H1 (cell line): ENCODE data around the gene FCHSD1. TPM values are rescaled to one million over a fixed set of nuclear protein-coding genes. Genes with fewer than 3 reads are reported as not detected.
A peak's percentile ranks its signal among the peaks of the same experiment; 100 is the strongest.

ENCODE experiments used
- CTCF ChIA-PET: fragments of 300-600 bp; sonication (Branson Sonifier 250); formaldehyde crosslinking; loops from one replicate; lab custom pipeline; 2021; ENCODE audit not compliant: partially characterized antibody; lab: Charles Lee
- POLR2A ChIA-PET: fragments of 300-600 bp; sonication (Branson Sonifier 250); formaldehyde crosslinking; loops from one replicate; lab custom pipeline; 2021; ENCODE audit warnings: inconsistent platforms; ENCODE audit not compliant: partially characterized antibody; lab: Charles Lee
- DNase-seq, 2 experiments: peaks; one replicate each; pipeline versions ENCODE4 v3.0.0 to v3.0.0-alpha.2; 2010 to 2022; ENCODE audit warnings: low spot score in 2 of 2, low read depth in 1 of 2, mixed read lengths in 1 of 2
- FAIRE-seq: peaks from 2 replicates; lab custom pipeline; 2011; peaks lifted over from hg19 to GRCh38; lab: Jason Lieb, UNC
- H2AFZ ChIP-seq: 2 replicates; pipeline ENCODE4 v1.8.1; 2012; ENCODE audit warnings: low read length, inconsistent platforms
- H2AK5ac ChIP-seq: 2 replicates; pipeline ENCODE4 v1.6.1; 2013; ENCODE audit warnings: low read depth, low read length
- H2BK120ac ChIP-seq: replicated peaks from 2 replicates; pipeline ENCODE3; 2013; ENCODE audit warnings: low read depth, low read length, inconsistent platforms
- H2BK12ac ChIP-seq: 2 replicates; pipeline ENCODE4 v1.6.1; 2013; ENCODE audit warnings: low read depth, low read length
- H2BK15ac ChIP-seq: 2 replicates; pipeline ENCODE4 v1.6.1; 2013; ENCODE audit warnings: low read length
- H2BK20ac ChIP-seq: 2 replicates; pipeline ENCODE4 v1.6.1; 2013; ENCODE audit warnings: low read length
- H2BK5ac ChIP-seq: 2 replicates; pipeline ENCODE4 v1.6.1; 2013; ENCODE audit warnings: low read depth, low read length
- H3K14ac ChIP-seq: 2 replicates; pipeline ENCODE4 v1.6.1; 2013; ENCODE audit warnings: inconsistent platforms; ENCODE audit not compliant: insufficient read length
- H3K18ac ChIP-seq: 2 replicates; pipeline ENCODE4 v1.6.1; 2013; ENCODE audit warnings: low read length; ENCODE audit errors: extremely low read depth
- H3K23ac ChIP-seq: 2 replicates; pipeline ENCODE4 v1.6.1; 2013; ENCODE audit warnings: inconsistent platforms; ENCODE audit not compliant: insufficient read length
- H3K23me2 ChIP-seq: 2 replicates; pipeline ENCODE4 v1.6.1; 2013; ENCODE audit warnings: low read depth, low read length
- H3K27ac ChIP-seq: 2 replicates; pipeline ENCODE4 v1.6.1; 2011; ENCODE audit warnings: low read depth, low read length, inconsistent platforms
- H3K27me3 ChIP-seq, 4 experiments: replicated peaks in 1 of 4; 1 replicate in 1 of 4; 2 replicates in 3 of 4; pipeline versions ENCODE4 v1.6.1 to v1.8.1; 2011 to 2013; ENCODE audit warnings: low read length in 3 of 4, mild to moderate bottlenecking in 3 of 4, inconsistent platforms in 2 of 4, mixed read lengths in 2 of 4, moderate library complexity in 1 of 4; ENCODE audit not compliant: control insufficient read depth in 3 of 4, insufficient read depth in 3 of 4; ENCODE audit errors: extremely low read depth in 1 of 4
- H3K36me3 ChIP-seq, 4 experiments: 2 replicates each; pipeline versions ENCODE4 v1.6.1 to v1.8.1; 2011 to 2013; ENCODE audit warnings: mild to moderate bottlenecking in 4 of 4, low read length in 3 of 4, moderate library complexity in 2 of 4, control low read depth in 1 of 4, inconsistent platforms in 1 of 4; ENCODE audit not compliant: insufficient read depth in 4 of 4, control insufficient read depth in 2 of 4
- H3K4ac ChIP-seq: replicated peaks from 2 replicates; pipeline ENCODE3; 2013; ENCODE audit warnings: low read length, low read depth, mixed read lengths, inconsistent platforms; ENCODE audit not compliant: insufficient read length
- H3K4me1 ChIP-seq, 4 experiments: replicated peaks in 1 of 4; 1 replicate in 1 of 4; 2 replicates in 3 of 4; pipeline versions ENCODE4 v1.6.1 to v1.8.1; 2011 to 2013; ENCODE audit warnings: low read length in 3 of 4, inconsistent platforms in 2 of 4, mixed read lengths in 1 of 4; ENCODE audit not compliant: insufficient read depth in 4 of 4, control insufficient read depth in 3 of 4
- H3K4me2 ChIP-seq, 2 experiments: 2 replicates each; pipeline versions ENCODE4 v1.6.1 to v1.8.1; 2011 to 2013; ENCODE audit warnings: low read depth in 2 of 2, low read length in 2 of 2, control low read depth in 1 of 2, inconsistent platforms in 1 of 2, mild to moderate bottlenecking in 1 of 2; ENCODE audit not compliant: insufficient read depth in 1 of 2
- H3K4me3 ChIP-seq, 4 experiments: fragments of 200-600, 300-600 bp in 1 of 4; sonication (generic), shearing (Covaris generic), sonication (Bioruptor Twin) in 1 of 4; 2 replicates each; pipeline versions ENCODE4 v1.5.1 to v1.8.1; 2011 to 2016; ENCODE audit warnings: low read length in 4 of 4, low read depth in 3 of 4, control low read depth in 2 of 4, inconsistent platforms in 2 of 4, mild to moderate bottlenecking in 2 of 4, mixed read lengths in 1 of 4, moderate library complexity in 1 of 4; ENCODE audit not compliant: insufficient read depth in 2 of 4; ENCODE audit errors: extremely low read depth in 1 of 4
- H3K56ac ChIP-seq: replicated peaks from 2 replicates; pipeline ENCODE3; 2013; ENCODE audit warnings: low read depth, mild to moderate bottlenecking, mixed read lengths, low read length, inconsistent platforms; ENCODE audit not compliant: insufficient read length
- H3K79me1 ChIP-seq: 2 replicates; pipeline ENCODE4 v1.6.1; 2013; ENCODE audit warnings: low read depth, low read length, control low read depth
- H3K79me2 ChIP-seq, 2 experiments: 2 replicates each; pipeline versions ENCODE4 v1.6.1 to v1.8.1; 2012 to 2013; ENCODE audit warnings: low read length in 2 of 2, mild to moderate bottlenecking in 2 of 2, inconsistent platforms in 1 of 2; ENCODE audit not compliant: insufficient read depth in 2 of 2, control insufficient read depth in 1 of 2
- H3K9ac ChIP-seq, 4 experiments: replicated peaks in 1 of 4; 1 replicate in 1 of 4; 2 replicates in 3 of 4; pipeline versions ENCODE4 v1.6.1 to v1.8.1; 2011 to 2013; ENCODE audit warnings: low read depth in 3 of 4, low read length in 3 of 4, control low read depth in 2 of 4, mild to moderate bottlenecking in 2 of 4, moderate library complexity in 2 of 4, inconsistent platforms in 1 of 4; ENCODE audit errors: extremely low read depth in 1 of 4
- H3K9me3 ChIP-seq, 2 experiments: 2 replicates each; pipeline versions ENCODE4 v1.6.1 to v1.8.1; 2012 to 2013; ENCODE audit warnings: mild to moderate bottlenecking in 2 of 2, moderate library complexity in 2 of 2, control low read depth in 1 of 2, inconsistent platforms in 1 of 2, low read depth in 1 of 2, low read length in 1 of 2, mixed read lengths in 1 of 2; ENCODE audit not compliant: insufficient read depth in 2 of 2
- H4K20me1 ChIP-seq, 2 experiments: replicated peaks in 1 of 2; 2 replicates each; pipeline versions ENCODE3 to v1.8.1; 2011 to 2013; ENCODE audit warnings: inconsistent platforms in 2 of 2, low read length in 2 of 2, mild to moderate bottlenecking in 1 of 2; ENCODE audit not compliant: insufficient read depth in 2 of 2, control insufficient read depth in 1 of 2
- H4K5ac ChIP-seq: 2 replicates; pipeline ENCODE4 v1.6.1; 2013; ENCODE audit warnings: low read length, low read depth, mixed read lengths, inconsistent platforms; ENCODE audit not compliant: insufficient read length
- H4K8ac ChIP-seq: 2 replicates; pipeline ENCODE4 v1.8.0; 2013; ENCODE audit warnings: mild to moderate bottlenecking, moderate library complexity, low read length, inconsistent platforms; ENCODE audit not compliant: insufficient read depth; ENCODE audit errors: extremely low read depth
- H4K91ac ChIP-seq: replicated peaks from 2 replicates; pipeline ENCODE3; 2013; ENCODE audit warnings: low read length, mixed read lengths, inconsistent platforms; ENCODE audit not compliant: insufficient read length
- HDAC6 ChIP-seq: IDR thresholded peaks from one replicate; pipeline ENCODE4 v1.7.1; 2012; ENCODE audit warnings: low read depth, mild to moderate bottlenecking, inconsistent platforms, low read length, moderate library complexity
- PHF8 ChIP-seq: fragments of 200-600 bp; sonication (generic); conservative IDR thresholded peaks from 2 replicates; pipeline ENCODE4 v1.7.1; 2012; ENCODE audit warnings: low read depth, mild to moderate bottlenecking, inconsistent platforms, low read length, moderate library complexity
- POLR2AphosphoS5 ChIP-seq: IDR thresholded peaks from 2 replicates; pipeline ENCODE4 v1.6.1; 2011; ENCODE audit warnings: low read depth, low read length
- SP4 ChIP-seq: IDR thresholded peaks from 2 replicates; pipeline ENCODE4 v1.6.1; 2012; ENCODE audit warnings: low read length, inconsistent platforms
- polyA plus RNA-seq, 7 experiments: library from polyadenylated mRNA; depleted of rRNA in 3 of 7; stranded (reverse) in 5 of 7; unstranded in 2 of 7; fragments of >200 nt in 5 of 7; fragments of 200-250 nt in 2 of 7; gene quantifications; 1 replicate in 5 of 7; 2 replicates in 1 of 7; 4 replicates in 1 of 7; pipeline versions ENCODE4 v1.2.1 to v1.2.3, GENCODE V29; 2011 to 2013; ENCODE audit warnings: missing spikeins in 2 of 7, mixed read lengths in 2 of 7
- total RNA-seq: library from RNA; stranded (reverse); fragmentation: NEBNext Ultra II Directional; extraction: Animal tissue kit (Norgen Biotek cat#: 25700); gene quantifications from 2 replicates; pipeline ENCODE4 v1.2.1, GENCODE V29; 2021

FCHSD1 gene
- total and polyA plus RNA-seq, 2 of the 8 experiments (the other 6 are each of a cell fraction or from before 2014, with no cell fraction given), result 22.0 to 30.1 TPM

DNA sequence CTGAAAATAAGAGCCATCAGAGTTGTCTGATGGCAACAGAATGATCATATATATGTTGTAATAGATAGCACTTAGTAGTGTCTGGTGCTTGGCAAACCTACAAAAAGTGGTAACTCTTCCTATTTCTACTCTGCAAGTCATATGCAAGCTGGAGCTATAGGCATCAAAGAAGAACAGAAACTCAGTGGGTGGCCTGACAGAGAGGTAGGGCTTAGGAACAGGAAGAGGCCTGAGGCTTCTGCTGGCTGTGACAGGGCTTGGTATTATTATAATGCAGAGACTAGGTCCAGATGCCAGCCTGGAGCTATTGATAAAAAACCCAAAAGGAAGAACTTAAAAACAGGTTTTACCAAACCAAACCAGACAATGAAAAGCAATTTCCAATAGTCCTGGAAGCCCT is 28.0 kb downstream of the FCHSD1 start:
- no peaks in the 10 kb centered on the region; a peak in 1 of 4 replicates for H3K79me2 ChIP-seq
- H3K4me3 ChIP-seq, result no peak overlapping the region
- peaks cover 12 to 53% (median 36%) of the 10 kb centered on the region in 4 experiments; a peak in 7 of 8 replicates for H3K36me3 ChIP-seq
- H2AFZ ChIP-seq, result no peak overlapping the region
- H3K23me2 ChIP-seq, result no peaks in the 10 kb centered on the region
- H2BK5ac ChIP-seq, result no peak overlapping the region
- H4K5ac ChIP-seq, result no peak overlapping the region
- H3K27ac ChIP-seq, result no peak overlapping the region
- H3K23ac ChIP-seq, result no peak overlapping the region
- H2BK120ac ChIP-seq, result no peak overlapping the region
- H3K9ac ChIP-seq, result peak overlapping the region in 1 of 4 experiments; percentile 3; a peak in 2 of 7 replicates
- no peak overlapping the region for H2BK12ac ChIP-seq
- no peak overlapping the region for H4K8ac ChIP-seq
- H2BK20ac ChIP-seq, result no peak overlapping the region
- H2AK5ac ChIP-seq, result no peak overlapping the region
- no peak overlapping the region for H3K4ac ChIP-seq
- H2BK15ac ChIP-seq, result no peak overlapping the region
- ChIA-PET POLR2A (interaction anchor here (1.0 to 1.7 kb wide), 4 partner anchors 10 to 29 kb away, joined by 3 to 11 read pairs (median 5); partner anchors contain the start of genes HDAC3 and RELL2), CTCF (interaction anchor here (0.7 to 11.4 kb wide), 3 partner anchors 11 to 1264 kb away, joined by 3 to 150 read pairs (median 5); no protein-coding TSS in a partner anchor)
- H3K14ac ChIP-seq, result no peak overlapping the region
- H3K18ac ChIP-seq, result no peak overlapping the region
- no peaks in the 10 kb centered on the region for H3K27me3 ChIP-seq
- H3K79me1 ChIP-seq, result no peaks in the 10 kb centered on the region
- no peak overlapping the region for H3K56ac ChIP-seq
- DNase-seq (no peak), FAIRE-seq (no peak)
- no peaks in the 10 kb centered on the region for H4K20me1 ChIP-seq
- H3K4me2 ChIP-seq, result peak overlapping the region in 1 of 2 experiments; percentile 1; a peak in 2 of 4 replicates
- peaks cover 0 to 4% (median 3%) of the 10 kb centered on the region in 4 experiments; a peak in 1 of 7 replicates for H3K4me1 ChIP-seq
- no peak overlapping the region for H4K91ac ChIP-seq
- no peaks in the 10 kb centered on the region for H3K9me3 ChIP-seq
- no peak for TF ChIP-seq SP4
- TF ChIP-seq PHF8, result no peak
- TF ChIP-seq HDAC6, result no peak
- TF ChIP-seq POLR2AphosphoS5, result no peak
